H9 (cell line): ENCODE data around the gene SMIM41. TPM values are rescaled to one million over a fixed set of nuclear protein-coding genes. Genes with fewer than 3 reads are reported as not detected.

Experiments used
- DNase-seq: peaks from one replicate; pipeline ENCODE4 v3.0.0-alpha.2; 2017
- H2AFZ ChIP-seq: one replicate; pipeline ENCODE4 v1.6.1; 2013; ENCODE audit warnings: mild to moderate bottlenecking, low read length, control low read depth, moderate library complexity
- H2AK5ac ChIP-seq: 2 replicates; pipeline ENCODE4 v1.6.1; 2013; ENCODE audit warnings: low read length, control low read depth, mixed read lengths; ENCODE audit not compliant: insufficient read length
- H2BK120ac ChIP-seq: one replicate; pipeline ENCODE4 v1.6.1; 2013; ENCODE audit warnings: low read depth, mild to moderate bottlenecking, low read length, control low read depth, inconsistent platforms; ENCODE audit not compliant: poor library complexity, severe bottlenecking
- H2BK12ac ChIP-seq: 2 replicates; pipeline ENCODE4 v1.6.1; 2013; ENCODE audit warnings: low read length, control low read depth, mixed read lengths, low read depth; ENCODE audit not compliant: insufficient read length
- H2BK15ac ChIP-seq: 2 replicates; pipeline ENCODE4 v1.6.1; 2013; ENCODE audit warnings: low read depth, low read length, control low read depth
- H2BK20ac ChIP-seq: one replicate; pipeline ENCODE4 v1.6.1; 2013; ENCODE audit warnings: low read depth, mild to moderate bottlenecking, low read length, control low read depth, inconsistent platforms; ENCODE audit not compliant: poor library complexity, severe bottlenecking
- H2BK5ac ChIP-seq: 2 replicates; pipeline ENCODE4 v1.6.1; 2013; ENCODE audit warnings: low read length, control low read depth, mixed read lengths; ENCODE audit not compliant: insufficient read length
- H3K14ac ChIP-seq: 2 replicates; pipeline ENCODE4 v1.6.1; 2013; ENCODE audit warnings: low read length, control low read depth; ENCODE audit not compliant: insufficient read depth
- H3K18ac ChIP-seq: 2 replicates; pipeline ENCODE4 v1.6.1; 2013; ENCODE audit warnings: low read depth, mild to moderate bottlenecking, mixed read lengths, low read length, control low read depth; ENCODE audit not compliant: insufficient read length
- H3K23ac ChIP-seq: 2 replicates; pipeline ENCODE4 v1.6.1; 2013; ENCODE audit warnings: low read length, control low read depth, mixed read lengths, low read depth; ENCODE audit not compliant: insufficient read length
- H3K23me2 ChIP-seq: 2 replicates; pipeline ENCODE4 v1.6.1; 2013; ENCODE audit warnings: low read depth, mild to moderate bottlenecking, mixed read lengths, low read length, control low read depth; ENCODE audit not compliant: insufficient read length, poor library complexity, severe bottlenecking
- H3K27ac ChIP-seq: 2 replicates; pipeline ENCODE4 v1.5.1; 2013; ENCODE audit warnings: low read length, control low read depth, mixed read lengths, low read depth; ENCODE audit not compliant: insufficient read length
- H3K27me3 ChIP-seq: 2 replicates; pipeline ENCODE4 v1.6.1; 2013; ENCODE audit warnings: low read length, control low read depth, inconsistent platforms; ENCODE audit not compliant: insufficient read depth
- H3K4ac ChIP-seq: 2 replicates; pipeline ENCODE4 v1.6.1; 2013; ENCODE audit warnings: low read depth, mild to moderate bottlenecking, control low read depth, inconsistent platforms, low read length, moderate library complexity
- H3K4me1 ChIP-seq: 2 replicates; pipeline ENCODE4 v1.6.1; 2013; ENCODE audit warnings: low read length, control low read depth, inconsistent platforms; ENCODE audit not compliant: insufficient read depth
- H3K4me2 ChIP-seq: 2 replicates; pipeline ENCODE4 v1.6.1; 2013; ENCODE audit warnings: low read length, control low read depth, mixed read lengths; ENCODE audit not compliant: insufficient read length, insufficient read depth
- H3K56ac ChIP-seq: 2 replicates; pipeline ENCODE4 v1.6.1; 2013; ENCODE audit warnings: low read depth, mild to moderate bottlenecking, mixed read lengths, low read length, control low read depth; ENCODE audit not compliant: insufficient read length
- H3K79me1 ChIP-seq: 2 replicates; pipeline ENCODE4 v1.6.1; 2013; ENCODE audit warnings: low read depth, mild to moderate bottlenecking, moderate library complexity, low read length, control low read depth, inconsistent platforms; ENCODE audit not compliant: insufficient read depth, poor library complexity, severe bottlenecking
- H3K79me2 ChIP-seq: 2 replicates; pipeline ENCODE4 v1.6.1; 2013; ENCODE audit warnings: low read length, control low read depth, inconsistent platforms; ENCODE audit not compliant: insufficient read depth
- H3K9ac ChIP-seq: 2 replicates; pipeline ENCODE4 v1.6.1; 2013; ENCODE audit warnings: low read length, control low read depth, mixed read lengths; ENCODE audit not compliant: insufficient read length; ENCODE audit errors: extremely low read depth
- H3K9me3 ChIP-seq: one replicate; pipeline ENCODE4 v1.6.1; 2013; ENCODE audit warnings: low read depth, low read length, inconsistent platforms; ENCODE audit not compliant: control insufficient read depth
- H3T11ph ChIP-seq: one replicate; pipeline ENCODE4 v1.6.1; 2013; ENCODE audit warnings: mild to moderate bottlenecking, low read length, control low read depth, inconsistent platforms
- H4K20me1 ChIP-seq: one replicate; pipeline ENCODE4 v1.6.1; 2013; ENCODE audit not compliant: control insufficient read depth, insufficient read length, insufficient read depth
- H4K5ac ChIP-seq: 2 replicates; pipeline ENCODE4 v1.6.1; 2013; ENCODE audit warnings: low read depth, mild to moderate bottlenecking, mixed read lengths, low read length, control low read depth; ENCODE audit not compliant: insufficient read length
- H4K8ac ChIP-seq: replicated peaks from 2 replicates; pipeline ENCODE4 v1.6.1; 2013; ENCODE audit warnings: low read length, control low read depth, mixed read lengths, low read depth; ENCODE audit not compliant: insufficient read length
- H4K91ac ChIP-seq: 2 replicates; pipeline ENCODE4 v1.6.1; 2013; ENCODE audit warnings: low read depth, mild to moderate bottlenecking, moderate library complexity, mixed read lengths, low read length, control low read depth; ENCODE audit not compliant: insufficient read length
- H3K27ac Mint-ChIP-seq, 3 experiments: 2 replicates in 2 of 3; 3 replicates in 1 of 3; pipeline ENCODE4 v1.8.0; 2020 to 2021; ENCODE audit warnings: mixed read lengths in 3 of 3, mild to moderate bottlenecking in 1 of 3, moderate library complexity in 1 of 3
- H3K27me3 Mint-ChIP-seq: 2 replicates; pipeline ENCODE4 v1.8.0; 2021; ENCODE audit warnings: low read depth, mild to moderate bottlenecking, moderate library complexity, mixed read lengths
- H3K36me3 Mint-ChIP-seq, 3 experiments: 2 replicates in 2 of 3; 3 replicates in 1 of 3; pipeline ENCODE4 v1.8.0; 2020 to 2021; ENCODE audit warnings: low read depth in 3 of 3, mixed read lengths in 3 of 3; ENCODE audit not compliant: insufficient read depth in 1 of 3
- H3K4me1 Mint-ChIP-seq, 2 experiments: 2 replicates each; pipeline ENCODE4 v1.8.0; 2020; ENCODE audit warnings: mixed read lengths in 2 of 2
- H3K4me3 Mint-ChIP-seq, 2 experiments: 2 replicates in 1 of 2; 3 replicates in 1 of 2; pipeline ENCODE4 v1.8.0; 2020 to 2021; ENCODE audit warnings: mild to moderate bottlenecking in 2 of 2, mixed read lengths in 2 of 2, moderate library complexity in 1 of 2
- H3K9me3 Mint-ChIP-seq, 2 experiments: 2 replicates in 1 of 2; 3 replicates in 1 of 2; pipeline ENCODE4 v1.8.0; 2020; ENCODE audit warnings: mild to moderate bottlenecking in 2 of 2, mixed read lengths in 2 of 2, moderate library complexity in 1 of 2
- CTCF ChIP-seq: fragments of 200-600 bp; sonication (generic); conservative IDR thresholded peaks from 3 replicates; pipeline ENCODE4 v1.8.0; 2021; ENCODE audit warnings: antibody characterized with exemption, mild to moderate bottlenecking
- WGBS: extraction: QIAGEN DNeasy Blood & Tissue Kit; methylation state at CpG from one replicate; pipeline ENCODE4 v1.1.7; 2013; ENCODE audit warnings: missing lambda C conversion rate, low lambda C conversion rate, mixed read lengths; ENCODE audit not compliant: insufficient read length; ENCODE audit errors: extremely low coverage; 5-methylcytosine and 5-hydroxymethylcytosine counted together
- total RNA-seq: library from RNA; stranded (reverse); gene quantifications from 2 replicates; pipeline ENCODE4 v1.2.1, GENCODE V29; 2021

Gene SMIM41
- total RNA-seq, 1 experiment from 2014 or later: not detected

GRCh38 chr12:52041035-52041434 is 38.5 kb upstream of the SMIM41 start:
- no peak overlapping the region for H3K9ac ChIP-seq
- H3K27me3 ChIP-seq: no peaks in the 10 kb centered on the region
- no peaks in the 10 kb centered on the region for H3K4me1 ChIP-seq
- H2BK15ac ChIP-seq: no peak overlapping the region
- H3T11ph ChIP-seq: no peak overlapping the region
- no CpG with 5 or more reads among the region's 3 CpGs for WGBS
- no peak for DNase-seq
- no peak for TF ChIP-seq CTCF
- peaks cover 2% of the 10 kb centered on the region for H4K20me1 ChIP-seq
- no peak overlapping the region for H3K23ac ChIP-seq
- no peak overlapping the region for H4K5ac ChIP-seq
- Mint-ChIP-seq H3K4me1 (peaks cover 13 to 23% of the 10 kb centered on the region in 2 experiments), H3K9me3 (no peaks in the 10 kb centered on the region), H3K4me3 (no peak overlapping the region), H3K27me3 (peaks cover 7% of the 10 kb centered on the region), H3K36me3 (peaks cover 9 to 12% (median 9%) of the 10 kb centered on the region in 3 experiments), H3K27ac (peak overlapping the region in 1 of 3 experiments; percentile 72; a peak in 1 of 7 replicates)
- peaks cover 6% of the 10 kb centered on the region for H3K23me2 ChIP-seq
- no peak overlapping the region for H3K4me2 ChIP-seq
- H3K56ac ChIP-seq: no peak overlapping the region
- no peak overlapping the region for H2AK5ac ChIP-seq
- H4K8ac ChIP-seq: no peak overlapping the region
- no peak overlapping the region for H3K27ac ChIP-seq
- H2BK120ac ChIP-seq: no peak overlapping the region
- H3K4ac ChIP-seq: no peak overlapping the region
- no peak overlapping the region for H2BK20ac ChIP-seq
- H3K79me2 ChIP-seq: peaks cover 2% of the 10 kb centered on the region; the same call in 1 of the 2 replicates
- no peak overlapping the region for H2BK12ac ChIP-seq
- no peak overlapping the region for H2AFZ ChIP-seq
- no peaks in the 10 kb centered on the region for H3K79me1 ChIP-seq
- H3K14ac ChIP-seq: no peak overlapping the region
- no peak overlapping the region for H4K91ac ChIP-seq
- H3K18ac ChIP-seq: no peak overlapping the region
- H3K9me3 ChIP-seq: no peaks in the 10 kb centered on the region
- no peak overlapping the region for H2BK5ac ChIP-seq
